Measurements from ENCODE around the gene RNU4-1.

Gene RNU4-1

GRCh38 chr12:120287491-120287890 lies 5.5 kb downstream of the RNU4-1 start:
- no peak for DNase-seq

- DNase-seq = no peak
Measured at GRCh38 chr12:120286768-120287490, 6.1 kb downstream of the RNU4-1 start.

GRCh38 chr12:120284381-120284780 lies 8.7 kb downstream of the RNU4-1 start:
- DNase-seq = no peak

- DNase-seq = no peak
Measured at GRCh38 chr12:120283318-120283717, 9.7 kb downstream of the RNU4-1 start.

GRCh38 chr12:120278137-120279069 lies 14.6 kb downstream of the RNU4-1 start:
- DNase-seq = no peak

- DNase-seq = no peak
Measured at GRCh38 chr12:120276734-120277133, 16.3 kb downstream of the RNU4-1 start.

- no peak for DNase-seq
Measured at GRCh38 chr12:120267736-120268135, 25.3 kb downstream of the RNU4-1 start.

- DNase-seq = no peak
Measured at GRCh38 chr12:120266180-120266870, 26.7 kb downstream of the RNU4-1 start.

GRCh38 chr12:120265473-120266179 lies 27.4 kb downstream of the RNU4-1 start, which contains the start of gene PXN:
PXN (minus strand) TSS chr12:120265730; CDS start chr12:120265629, 101 bp downstream.
- DNase-seq = peak; percentile 69

- no peak for DNase-seq
Measured at GRCh38 chr12:120264904-120265472, 28.0 kb downstream of the RNU4-1 start.

- no peak for DNase-seq
Measured at GRCh38 chr12:120264086-120264903, 28.7 kb downstream of the RNU4-1 start.

- DNase-seq = no peak
Measured at GRCh38 chr12:120263748-120264085, 29.3 kb downstream of the RNU4-1 start.

- DNase-seq = no peak
Measured at GRCh38 chr12:120262852-120263747, 29.9 kb downstream of the RNU4-1 start.

- no peak for DNase-seq
Measured at GRCh38 chr12:120261951-120262851, 30.8 kb downstream of the RNU4-1 start.

GRCh38 chr12:120260607-120261006 lies 32.4 kb downstream of the RNU4-1 start:
- DNase-seq = no peak

- DNase-seq = no peak
Measured at GRCh38 chr12:120259418-120260202, 33.4 kb downstream of the RNU4-1 start.

- DNase-seq = no peak
Measured at GRCh38 chr12:120258323-120258896, 34.6 kb downstream of the RNU4-1 start.

All from NCI-H146 (cell line).